ENCODE measurements around the gene TTLL11.

GRCh38 chr9:121819428-121820231, 273.5 kb downstream of the TTLL11 start:
- TF ChIP-seq, protein P1, sequence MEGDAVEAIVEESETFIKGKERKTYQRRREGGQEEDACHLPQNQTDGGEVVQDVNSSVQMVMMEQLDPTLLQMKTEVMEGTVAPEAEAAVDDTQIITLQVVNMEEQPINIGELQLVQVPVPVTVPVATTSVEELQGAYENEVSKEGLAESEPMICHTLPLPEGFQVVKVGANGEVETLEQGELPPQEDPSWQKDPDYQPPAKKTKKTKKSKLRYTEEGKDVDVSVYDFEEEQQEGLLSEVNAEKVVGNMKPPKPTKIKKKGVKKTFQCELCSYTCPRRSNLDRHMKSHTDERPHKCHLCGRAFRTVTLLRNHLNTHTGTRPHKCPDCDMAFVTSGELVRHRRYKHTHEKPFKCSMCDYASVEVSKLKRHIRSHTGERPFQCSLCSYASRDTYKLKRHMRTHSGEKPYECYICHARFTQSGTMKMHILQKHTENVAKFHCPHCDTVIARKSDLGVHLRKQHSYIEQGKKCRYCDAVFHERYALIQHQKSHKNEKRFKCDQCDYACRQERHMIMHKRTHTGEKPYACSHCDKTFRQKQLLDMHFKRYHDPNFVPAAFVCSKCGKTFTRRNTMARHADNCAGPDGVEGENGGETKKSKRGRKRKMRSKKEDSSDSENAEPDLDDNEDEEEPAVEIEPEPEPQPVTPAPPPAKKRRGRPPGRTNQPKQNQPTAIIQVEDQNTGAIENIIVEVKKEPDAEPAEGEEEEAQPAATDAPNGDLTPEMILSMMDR (IDR thresholded peaks at IDR 0.05): no peak
- TF ChIP-seq POLR2A (IDR thresholded peaks at IDR 0.05): no peak

Measured in right lobe of liver (tissue), 4 donors.